BLaER1 treated with 17β-estradiol and CSF1 and Interleukin-3, amounts not matched to agents 10 nM and 100 nM (cell line): ENCODE results near the gene WDR27.

Experiments
- H3K27ac ChIP-seq, 11 experiments: shearing (Covaris generic); formaldehyde crosslinking; 2 replicates each; pipeline ENCODE4 v1.8.1; 2022
- H3K27me3 ChIP-seq, 11 experiments: shearing (Covaris generic); formaldehyde crosslinking; 2 replicates each; pipeline ENCODE4 v1.8.1; 2022
- H3K36me3 ChIP-seq, 11 experiments: shearing (Covaris generic); formaldehyde crosslinking; 2 replicates each; pipeline ENCODE4 v1.8.1; 2022
- H3K4me1 ChIP-seq, 10 experiments: shearing (Covaris generic); formaldehyde crosslinking; 2 replicates each; pipeline ENCODE4 v1.8.1; 2022
- H3K4me2 ChIP-seq, 11 experiments: shearing (Covaris generic); formaldehyde crosslinking; 2 replicates each; pipeline ENCODE4 v1.8.1; 2022
- H3K4me3 ChIP-seq, 10 experiments: shearing (Covaris generic); formaldehyde crosslinking; 2 replicates each; pipeline ENCODE4 v1.8.1; 2022
- H3K9ac ChIP-seq, 11 experiments: shearing (Covaris generic); formaldehyde crosslinking; 2 replicates each; pipeline ENCODE4 v1.8.1; 2022
- H3K9me3 ChIP-seq, 11 experiments: shearing (Covaris generic); formaldehyde crosslinking; replicated peaks in 1 of 11; 2 replicates each; pipeline ENCODE4 v1.8.1; 2022
- H4K20me1 ChIP-seq, 11 experiments: shearing (Covaris generic); formaldehyde crosslinking; 2 replicates each; pipeline ENCODE4 v1.8.1; 2022
- Cebpa-rat ChIP-seq, 11 experiments: shearing (Covaris generic); IDR thresholded peaks; 2 replicates each; pipeline ENCODE4 v1.8.1; 2022

The WDR27 gene

GRCh38 chr6:169695131-169695530 lies 6.7 kb downstream of the WDR27 start:
- H3K9ac ChIP-seq, result no peak overlapping the region
- H4K20me1 ChIP-seq, result peaks cover 0 to 11% (median 0%) of the 10 kb centered on the region in 11 experiments; a peak in 2 of 22 replicates
- peaks cover 56 to 75% (median 69%) of the 10 kb centered on the region in 11 experiments for H3K9me3 ChIP-seq
- H3K4me2 ChIP-seq, result no peak overlapping the region
- no peak overlapping the region for H3K27ac ChIP-seq
- no peaks in the 10 kb centered on the region for H3K27me3 ChIP-seq
- H3K4me1 ChIP-seq, result peaks cover 3 to 12% (median 5%) of the 10 kb centered on the region in 10 experiments
- peaks cover 26 to 70% (median 62%) of the 10 kb centered on the region in 11 experiments for H3K36me3 ChIP-seq
- no peak overlapping the region for H3K4me3 ChIP-seq
- no peak for TF ChIP-seq Cebpa-rat (IDR thresholded peaks at IDR 0.05)

- Histone ChIP-seq H3K36me3 (peaks cover 45 to 85% (median 75%) of the 10 kb centered on the region in 11 experiments), H3K9me3 (peaks cover 68 to 90% (median 81%) of the 10 kb centered on the region in 11 experiments), H3K4me2 (0 out of 22 replicates have a peak overlapping the region, but pooled peaks of 1 of the 11 experiments have one; percentile 12), H3K4me1 (peaks cover 0 to 5% (median 0%) of the 10 kb centered on the region in 10 experiments; a peak in 1 of 20 replicates), H3K9ac (no peak overlapping the region), H3K27ac (no peak overlapping the region), H4K20me1 (no peaks in the 10 kb centered on the region), H3K27me3 (no peaks in the 10 kb centered on the region), H3K4me3 (no peak overlapping the region)
- TF ChIP-seq Cebpa-rat (IDR thresholded peaks at IDR 0.05), result no peak
These were observed 9.3 kb downstream of the WDR27 start for GRCh38 chr6:169692516-169692915.

DNA sequence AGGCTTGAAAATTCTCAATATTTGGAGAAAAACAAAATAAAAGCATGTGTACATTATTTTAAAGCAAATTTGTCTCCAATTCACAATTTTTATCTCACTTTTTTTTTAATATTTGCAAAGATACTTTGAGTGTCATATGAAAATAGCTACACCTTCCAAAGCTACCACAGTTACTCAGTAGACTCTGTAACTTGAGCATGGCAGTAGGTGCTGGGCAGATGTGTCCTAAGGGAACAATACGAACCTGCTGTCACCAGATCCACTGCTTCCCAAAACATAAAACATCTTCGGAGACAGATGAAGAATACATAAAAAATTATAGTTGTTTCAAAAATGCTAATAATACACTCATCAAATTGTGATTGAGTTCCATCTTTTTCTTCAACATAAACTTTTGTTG lies 10.6 kb downstream of the WDR27 start:
- H3K4me1 ChIP-seq, result peaks cover 0 to 5% (median 0%) of the 10 kb centered on the region in 10 experiments; a peak in 1 of 20 replicates
- H3K4me2 ChIP-seq, result no peak overlapping the region
- H3K36me3 ChIP-seq, result peaks cover 54 to 84% (median 76%) of the 10 kb centered on the region in 11 experiments
- H3K9ac ChIP-seq, result no peak overlapping the region
- peaks cover 65 to 92% (median 80%) of the 10 kb centered on the region in 11 experiments for H3K9me3 ChIP-seq
- no peak for TF ChIP-seq Cebpa-rat (IDR thresholded peaks at IDR 0.05)
- H4K20me1 ChIP-seq, result no peaks in the 10 kb centered on the region
- no peak overlapping the region for H3K27ac ChIP-seq
- H3K27me3 ChIP-seq, result no peaks in the 10 kb centered on the region
- H3K4me3 ChIP-seq, result no peak overlapping the region

DNA sequence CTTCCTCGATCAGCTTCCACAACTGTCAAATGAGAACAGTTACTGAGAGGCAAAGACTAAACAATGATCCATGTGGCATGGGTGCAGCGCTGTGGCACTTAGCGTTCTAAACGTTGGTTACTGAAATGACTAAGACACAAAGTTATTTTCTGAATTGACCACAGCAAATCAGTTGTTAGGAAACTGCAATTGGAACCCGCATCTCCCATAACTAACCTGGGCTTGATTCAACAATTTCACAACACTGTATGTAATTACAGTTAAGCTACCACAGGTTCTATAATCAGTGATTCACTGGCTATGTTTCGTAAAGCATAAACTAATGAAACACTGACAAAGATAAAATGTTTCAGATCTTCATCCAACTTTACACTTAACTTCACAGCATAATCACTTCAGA lies 12.5 kb downstream of the WDR27 start:
- H3K27ac ChIP-seq, result no peak overlapping the region
- no peak for TF ChIP-seq Cebpa-rat (IDR thresholded peaks at IDR 0.05)
- H3K9ac ChIP-seq, result no peak overlapping the region
- no peak overlapping the region for H3K4me3 ChIP-seq
- no peaks in the 10 kb centered on the region for H3K27me3 ChIP-seq
- peaks cover 0 to 5% (median 0%) of the 10 kb centered on the region in 10 experiments; a peak in 1 of 20 replicates for H3K4me1 ChIP-seq
- H3K36me3 ChIP-seq, result peaks cover 51 to 84% (median 78%) of the 10 kb centered on the region in 11 experiments
- no peaks in the 10 kb centered on the region for H4K20me1 ChIP-seq
- H3K9me3 ChIP-seq, result peaks cover 70 to 91% (median 81%) of the 10 kb centered on the region in 11 experiments
- no peak overlapping the region for H3K4me2 ChIP-seq

- peaks cover 69 to 94% (median 81%) of the 10 kb centered on the region in 11 experiments for H3K36me3 ChIP-seq
- peaks cover 0 to 5% (median 0%) of the 10 kb centered on the region in 10 experiments; a peak in 1 of 20 replicates for H3K4me1 ChIP-seq
- H3K4me3 ChIP-seq, result 0 out of 20 replicates have a peak overlapping the region, but pooled peaks of 1 of the 10 experiments have one; percentile 6
- no peak overlapping the region for H3K9ac ChIP-seq
- H3K9me3 ChIP-seq, result peaks cover 56 to 79% (median 72%) of the 10 kb centered on the region in 11 experiments
- H4K20me1 ChIP-seq, result no peaks in the 10 kb centered on the region
- TF ChIP-seq Cebpa-rat (IDR thresholded peaks at IDR 0.05), result no peak
- H3K27me3 ChIP-seq, result no peaks in the 10 kb centered on the region
- H3K27ac ChIP-seq, result no peak overlapping the region
- H3K4me2 ChIP-seq, result no peak overlapping the region
These were observed 16.0 kb downstream of the WDR27 start for GRCh38 chr6:169685860-169686259.

DNA sequence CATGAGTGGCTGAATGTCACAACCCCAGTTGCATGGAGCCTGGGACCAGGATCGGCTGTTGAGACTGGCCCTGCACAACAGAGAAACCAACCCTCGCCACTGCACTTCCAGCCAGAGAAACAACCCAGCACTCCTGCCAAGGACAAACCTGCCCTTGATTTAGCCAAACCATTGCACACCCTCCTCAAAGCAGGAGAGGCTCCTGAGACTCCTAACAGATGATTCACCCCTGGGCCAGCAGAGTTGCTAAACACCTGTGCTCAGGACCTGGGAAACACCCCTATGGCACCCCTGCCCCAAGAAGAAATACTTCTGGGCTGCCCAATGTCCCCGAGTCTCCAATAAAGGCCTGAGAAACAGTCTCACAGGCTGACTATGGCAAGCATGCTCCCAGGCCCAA lies 17.8 kb downstream of the WDR27 start:
- TF ChIP-seq Cebpa-rat (IDR thresholded peaks at IDR 0.05), result no peak

DNA sequence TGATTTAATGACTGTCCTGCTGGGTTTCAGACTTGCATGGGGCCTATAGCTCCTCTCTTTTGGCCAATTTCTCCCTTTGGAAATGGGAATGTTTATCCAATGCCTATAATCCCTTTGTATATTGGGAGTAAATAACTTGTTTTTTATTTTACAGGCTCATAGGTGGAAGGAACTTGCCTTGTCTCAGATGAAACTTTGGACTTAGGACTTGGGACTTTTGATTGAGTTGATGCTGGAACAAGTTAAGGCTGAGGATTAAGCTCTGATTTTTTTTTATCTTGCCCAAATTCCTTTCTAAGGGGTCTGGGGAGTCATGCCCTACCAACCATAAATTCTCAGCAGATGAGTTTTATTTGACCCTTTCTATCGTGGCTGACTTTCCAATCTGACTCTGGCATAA lies 23.5 kb downstream of the WDR27 start:
- Histone ChIP-seq H3K9ac (no peak overlapping the region), H4K20me1 (peaks cover 0 to 4% (median 0%) of the 10 kb centered on the region in 11 experiments; a peak in 1 of 22 replicates), H3K4me3 (no peak overlapping the region), H3K27me3 (no peaks in the 10 kb centered on the region), H3K4me2 (no peak overlapping the region), H3K4me1 (no peaks in the 10 kb centered on the region), H3K9me3 (peaks cover 10 to 24% (median 18%) of the 10 kb centered on the region in 11 experiments; a peak in 21 of 22 replicates), H3K36me3 (peaks cover 30 to 80% (median 53%) of the 10 kb centered on the region in 11 experiments), H3K27ac (no peak overlapping the region)
- no peak for TF ChIP-seq Cebpa-rat (IDR thresholded peaks at IDR 0.05)

More for the DNA sequence above, 17.8 kb downstream of the WDR27 start:
- no peak overlapping the region for H3K4me3 ChIP-seq
- H4K20me1 ChIP-seq, result no peaks in the 10 kb centered on the region
- no peak overlapping the region for H3K4me2 ChIP-seq
- no peaks in the 10 kb centered on the region for H3K4me1 ChIP-seq
- peaks cover 43 to 66% (median 54%) of the 10 kb centered on the region in 11 experiments for H3K9me3 ChIP-seq
- H3K27ac ChIP-seq, result no peak overlapping the region
- H3K36me3 ChIP-seq, result peaks cover 61 to 99% (median 80%) of the 10 kb centered on the region in 11 experiments
- H3K9ac ChIP-seq, result no peak overlapping the region
- no peaks in the 10 kb centered on the region for H3K27me3 ChIP-seq

DNA sequence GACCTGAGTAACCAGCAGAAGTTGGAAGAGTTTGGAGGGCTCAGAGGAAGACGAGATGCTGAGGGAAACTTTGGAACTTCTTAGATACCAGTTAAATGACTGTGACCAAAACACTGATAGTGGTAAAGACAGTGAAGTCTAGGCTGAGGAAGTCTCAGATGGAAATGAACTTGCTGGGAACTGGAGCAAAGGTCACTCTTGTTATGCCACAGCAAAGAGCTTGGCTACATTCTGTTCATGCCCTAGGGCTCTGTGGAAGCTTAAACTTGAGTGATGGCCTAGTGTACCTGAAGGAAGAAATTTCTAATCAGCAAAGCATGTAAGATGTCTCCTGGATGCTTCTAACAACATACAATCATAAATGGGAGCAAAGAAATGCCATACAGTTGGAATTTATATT lies 24.7 kb downstream of the WDR27 start:
- TF ChIP-seq Cebpa-rat (IDR thresholded peaks at IDR 0.05), result no peak
- Histone ChIP-seq H3K9ac (no peak overlapping the region), H3K4me2 (no peak overlapping the region), H3K4me3 (no peak overlapping the region), H3K27me3 (no peaks in the 10 kb centered on the region), H4K20me1 (peaks cover 0 to 4% (median 0%) of the 10 kb centered on the region in 11 experiments; a peak in 1 of 22 replicates), H3K36me3 (peaks cover 28 to 68% (median 53%) of the 10 kb centered on the region in 11 experiments), H3K4me1 (no peaks in the 10 kb centered on the region), H3K9me3 (peaks cover 10 to 20% (median 15%) of the 10 kb centered on the region in 11 experiments; a peak in 21 of 22 replicates), H3K27ac (no peak overlapping the region)

GRCh38 chr6:169675011-169675410 lies 26.8 kb downstream of the WDR27 start:
- Histone ChIP-seq H3K9ac (no peak overlapping the region), H4K20me1 (peaks cover 0 to 4% (median 0%) of the 10 kb centered on the region in 11 experiments; a peak in 1 of 22 replicates), H3K9me3 (no peaks in the 10 kb centered on the region; a peak in 1 of 22 replicates), H3K4me2 (no peak overlapping the region), H3K27me3 (no peaks in the 10 kb centered on the region), H3K4me3 (no peak overlapping the region), H3K27ac (no peak overlapping the region), H3K36me3 (peaks cover 17 to 64% (median 47%) of the 10 kb centered on the region in 11 experiments), H3K4me1 (peaks cover 5 to 12% (median 11%) of the 10 kb centered on the region in 10 experiments)
- TF ChIP-seq Cebpa-rat (IDR thresholded peaks at IDR 0.05), result no peak
